ENCODE data around the gene KSR2.

Gene KSR2

GRCh38 chr12:117707861-117708260 is 260.9 kb downstream of the KSR2 start:
- H3K27ac Mint-ChIP-seq: no peak overlapping the region
- no peak overlapping the region for H3K4me3 Mint-ChIP-seq
- H3K4me1 Mint-ChIP-seq: no peaks in the 10 kb centered on the region
- peaks cover 3% of the 10 kb centered on the region for H3K9me3 Mint-ChIP-seq
- ATAC-seq: no peak
- no peaks in the 10 kb centered on the region for H3K27me3 Mint-ChIP-seq
- no peaks in the 10 kb centered on the region for H3K36me3 Mint-ChIP-seq

GRCh38 chr12:117703584-117703983 is 265.2 kb downstream of the KSR2 start:
- Mint-ChIP-seq H3K4me1 (no peaks in the 10 kb centered on the region), H3K27ac (no peak overlapping the region), H3K9me3 (peaks cover 7% of the 10 kb centered on the region), H3K4me3 (no peak overlapping the region), H3K27me3 (no peaks in the 10 kb centered on the region), H3K36me3 (no peaks in the 10 kb centered on the region)
- no peak for ATAC-seq

- Mint-ChIP-seq H3K4me1 (no peaks in the 10 kb centered on the region), H3K27ac (no peak overlapping the region), H3K4me3 (no peak overlapping the region), H3K36me3 (no peaks in the 10 kb centered on the region), H3K9me3 (peaks cover 7% of the 10 kb centered on the region), H3K27me3 (no peaks in the 10 kb centered on the region)
- no peak for ATAC-seq
Observed at GRCh38 chr12:117702741-117703140, 266.0 kb downstream of the KSR2 start.

- no peak for ATAC-seq
- no peak overlapping the region for H3K27ac Mint-ChIP-seq
- no peaks in the 10 kb centered on the region for H3K4me1 Mint-ChIP-seq
Observed at GRCh38 chr12:117699575-117699974, 269.2 kb downstream of the KSR2 start.

GRCh38 chr12:117699118-117699517 is 269.7 kb downstream of the KSR2 start:
- no peak overlapping the region for H3K27ac Mint-ChIP-seq
- H3K4me3 Mint-ChIP-seq: no peak overlapping the region
- H3K27me3 Mint-ChIP-seq: no peaks in the 10 kb centered on the region
- H3K9me3 Mint-ChIP-seq: peaks cover 13% of the 10 kb centered on the region
- no peak for ATAC-seq
- no peaks in the 10 kb centered on the region for H3K4me1 Mint-ChIP-seq
- H3K36me3 Mint-ChIP-seq: no peaks in the 10 kb centered on the region

More at GRCh38 chr12:117699575-117699974, 269.2 kb downstream of the KSR2 start:
- Mint-ChIP-seq H3K9me3 (peaks cover 10% of the 10 kb centered on the region), H3K4me3 (no peak overlapping the region), H3K27me3 (no peaks in the 10 kb centered on the region), H3K36me3 (no peaks in the 10 kb centered on the region)

GRCh38 chr12:117695956-117696355 is 272.8 kb downstream of the KSR2 start:
- no peak for ATAC-seq
- H3K4me3 Mint-ChIP-seq: no peak overlapping the region
- no peaks in the 10 kb centered on the region for H3K36me3 Mint-ChIP-seq
- peaks cover 18% of the 10 kb centered on the region for H3K9me3 Mint-ChIP-seq
- no peaks in the 10 kb centered on the region for H3K27me3 Mint-ChIP-seq
- no peak overlapping the region for H3K27ac Mint-ChIP-seq
- H3K4me1 Mint-ChIP-seq: no peaks in the 10 kb centered on the region

- Mint-ChIP-seq H3K4me3 (no peak overlapping the region), H3K27me3 (no peaks in the 10 kb centered on the region), H3K9me3 (peaks cover 17% of the 10 kb centered on the region), H3K36me3 (no peaks in the 10 kb centered on the region), H3K27ac (no peak overlapping the region), H3K4me1 (no peaks in the 10 kb centered on the region)
- ATAC-seq: no peak
Observed at GRCh38 chr12:117692512-117692911, 276.3 kb downstream of the KSR2 start.

GRCh38 chr12:117689857-117690256 is 278.9 kb downstream of the KSR2 start:
- H3K4me1 Mint-ChIP-seq: no peaks in the 10 kb centered on the region
- H3K27ac Mint-ChIP-seq: no peak overlapping the region
- ATAC-seq: no peak
- no peaks in the 10 kb centered on the region for H3K36me3 Mint-ChIP-seq
- peaks cover 14% of the 10 kb centered on the region for H3K9me3 Mint-ChIP-seq
- H3K4me3 Mint-ChIP-seq: no peak overlapping the region
- H3K27me3 Mint-ChIP-seq: no peaks in the 10 kb centered on the region

GRCh38 chr12:117688446-117688845 is 280.3 kb downstream of the KSR2 start:
- H3K9me3 Mint-ChIP-seq: peaks cover 8% of the 10 kb centered on the region
- ATAC-seq: no peak
- H3K4me1 Mint-ChIP-seq: no peaks in the 10 kb centered on the region
- H3K27ac Mint-ChIP-seq: no peak overlapping the region
- no peak overlapping the region for H3K4me3 Mint-ChIP-seq
- peaks cover 8% of the 10 kb centered on the region for H3K27me3 Mint-ChIP-seq
- H3K36me3 Mint-ChIP-seq: no peaks in the 10 kb centered on the region

GRCh38 chr12:117686911-117687377 is 281.8 kb downstream of the KSR2 start:
- no peak for ATAC-seq
- no peaks in the 10 kb centered on the region for H3K36me3 Mint-ChIP-seq
- peaks cover 7% of the 10 kb centered on the region for H3K9me3 Mint-ChIP-seq
- H3K27me3 Mint-ChIP-seq: peaks cover 8% of the 10 kb centered on the region
- H3K4me1 Mint-ChIP-seq: no peaks in the 10 kb centered on the region
- no peak overlapping the region for H3K4me3 Mint-ChIP-seq
- no peak overlapping the region for H3K27ac Mint-ChIP-seq

GRCh38 chr12:117686210-117686609 is 282.6 kb downstream of the KSR2 start:
- no peak for ATAC-seq
- H3K9me3 Mint-ChIP-seq: peaks cover 3% of the 10 kb centered on the region
- H3K4me3 Mint-ChIP-seq: no peak overlapping the region
- H3K27me3 Mint-ChIP-seq: peaks cover 8% of the 10 kb centered on the region
- no peaks in the 10 kb centered on the region for H3K4me1 Mint-ChIP-seq
- H3K36me3 Mint-ChIP-seq: no peaks in the 10 kb centered on the region
- no peak overlapping the region for H3K27ac Mint-ChIP-seq

- Mint-ChIP-seq H3K4me3 (no peak overlapping the region), H3K36me3 (no peaks in the 10 kb centered on the region), H3K9me3 (peaks cover 6% of the 10 kb centered on the region), H3K27ac (no peak overlapping the region), H3K4me1 (no peaks in the 10 kb centered on the region), H3K27me3 (peaks cover 8% of the 10 kb centered on the region)
- ATAC-seq: no peak
Observed at GRCh38 chr12:117685110-117685926, 283.5 kb downstream of the KSR2 start.

GRCh38 chr12:117684471-117684870 is 284.3 kb downstream of the KSR2 start:
- no peaks in the 10 kb centered on the region for H3K4me1 Mint-ChIP-seq
- no peak overlapping the region for H3K4me3 Mint-ChIP-seq
- peaks cover 3% of the 10 kb centered on the region for H3K9me3 Mint-ChIP-seq
- no peaks in the 10 kb centered on the region for H3K36me3 Mint-ChIP-seq
- H3K27ac Mint-ChIP-seq: no peak overlapping the region
- no peak for ATAC-seq
- peaks cover 8% of the 10 kb centered on the region for H3K27me3 Mint-ChIP-seq

GRCh38 chr12:117680312-117680711 is 288.5 kb downstream of the KSR2 start:
- H3K4me1 Mint-ChIP-seq: no peaks in the 10 kb centered on the region
- no peak overlapping the region for H3K27ac Mint-ChIP-seq
- H3K4me3 Mint-ChIP-seq: no peak overlapping the region

GRCh38 chr12:117679776-117680175 is 289.0 kb downstream of the KSR2 start:
- Mint-ChIP-seq H3K27ac (no peak overlapping the region), H3K4me1 (no peaks in the 10 kb centered on the region), H3K27me3 (peaks cover 8% of the 10 kb centered on the region), H3K36me3 (no peaks in the 10 kb centered on the region), H3K9me3 (peaks cover 6% of the 10 kb centered on the region), H3K4me3 (no peak overlapping the region)
- no peak for ATAC-seq

More at GRCh38 chr12:117680312-117680711, 288.5 kb downstream of the KSR2 start:
- peaks cover 8% of the 10 kb centered on the region for H3K27me3 Mint-ChIP-seq
- ATAC-seq: no peak
- H3K36me3 Mint-ChIP-seq: no peaks in the 10 kb centered on the region
- peaks cover 3% of the 10 kb centered on the region for H3K9me3 Mint-ChIP-seq

- ATAC-seq: no peak
- H3K4me3 Mint-ChIP-seq: no peak overlapping the region
- H3K36me3 Mint-ChIP-seq: no peaks in the 10 kb centered on the region
- H3K27ac Mint-ChIP-seq: no peak overlapping the region
- H3K4me1 Mint-ChIP-seq: no peaks in the 10 kb centered on the region
- peaks cover 15% of the 10 kb centered on the region for H3K9me3 Mint-ChIP-seq
- no peaks in the 10 kb centered on the region for H3K27me3 Mint-ChIP-seq
Observed at GRCh38 chr12:117674763-117675162, 294.0 kb downstream of the KSR2 start.

Measured in stimulated activated memory B cell treated with anti-CD40 and anti-IgM and Interleukin-4, amounts not matched to agents 10 μg/mL and 1 μg/mL and 100 μg/mL, for 72 hours (primary cell).